Measurements from ENCODE around the gene SLC41A1.

The SLC41A1 gene

GRCh38 chr1:205822397-205822796 is 9.4 kb upstream of the SLC41A1 start:
- peak; percentile 14 for DNase-seq (ENCODE audit: low spot score)

- DNase-seq (ENCODE audit: low spot score): no peak
Observed at GRCh38 chr1:205817988-205818387, 5.0 kb upstream of the SLC41A1 start.

GRCh38 chr1:205817364-205817763 is 4.4 kb upstream of the SLC41A1 start:
- no peak for DNase-seq (ENCODE audit: low spot score)

GRCh38 chr1:205813755-205814058 is 709 bp upstream of the SLC41A1 start:
- DNase-seq (ENCODE audit: low spot score): no peak

- peak; percentile 53 for DNase-seq (ENCODE audit: low spot score)
Observed at GRCh38 chr1:205812271-205812877, 624 bp downstream of the SLC41A1 start.

GRCh38 chr1:205811660-205812059 is 1.3 kb downstream of the SLC41A1 start:
- DNase-seq (ENCODE audit: low spot score): peak; percentile 19

GRCh38 chr1:205810448-205811157 is 2.4 kb downstream of the SLC41A1 start:
- peak; percentile 34 for DNase-seq (ENCODE audit: low spot score)

- DNase-seq (ENCODE audit: low spot score): no peak
Observed at GRCh38 chr1:205809942-205810345, 3.1 kb downstream of the SLC41A1 start.

GRCh38 chr1:205809469-205809868 is 3.5 kb downstream of the SLC41A1 start:
- no peak for DNase-seq (ENCODE audit: low spot score)

GRCh38 chr1:205805082-205805711 is 7.8 kb downstream of the SLC41A1 start:
- no peak for DNase-seq (ENCODE audit: low spot score)

- DNase-seq (ENCODE audit: low spot score): no peak
Observed at GRCh38 chr1:205804605-205805004, 8.4 kb downstream of the SLC41A1 start.

GRCh38 chr1:205803986-205804385 is 9.0 kb downstream of the SLC41A1 start:
- DNase-seq (ENCODE audit: low spot score): no peak

GRCh38 chr1:205802060-205802459 is 10.9 kb downstream of the SLC41A1 start:
- no peak for DNase-seq (ENCODE audit: low spot score)

GRCh38 chr1:205800981-205801703 is 11.9 kb downstream of the SLC41A1 start:
- no peak for DNase-seq (ENCODE audit: low spot score)

GRCh38 chr1:205800427-205800826 is 12.6 kb downstream of the SLC41A1 start:
- DNase-seq (ENCODE audit: low spot score): no peak

GRCh38 chr1:205798577-205798976 is 14.4 kb downstream of the SLC41A1 start:
- no peak for DNase-seq (ENCODE audit: low spot score)

- DNase-seq (ENCODE audit: low spot score): no peak
Observed at GRCh38 chr1:205797168-205797567, 15.8 kb downstream of the SLC41A1 start.

GRCh38 chr1:205794011-205794730 is 18.8 kb downstream of the SLC41A1 start:
- DNase-seq (ENCODE audit: low spot score): peak; percentile 51

GRCh38 chr1:205792961-205793673 is 19.9 kb downstream of the SLC41A1 start:
- DNase-seq (ENCODE audit: low spot score): no peak

- peak; percentile 47 for DNase-seq (ENCODE audit: low spot score)
Observed at GRCh38 chr1:205792481-205792881, 20.5 kb downstream of the SLC41A1 start.

- DNase-seq (ENCODE audit: low spot score): peak; percentile 74
Observed at GRCh38 chr1:205791568-205792180, 21.3 kb downstream of the SLC41A1 start.

All from NAMALWA (cell line).